HK-2 (cell line): Measurements from ENCODE around the gene MDFI.

Experiments used
- DNase-seq: peaks from one replicate; pipeline ENCODE4 v3.0.0-alpha.2; 2018; ENCODE audit not compliant: unreplicated experiment

The MDFI gene

GRCh38 chr6:41672816-41673703 lies 34.8 kb downstream of the MDFI start:
- DNase-seq, result no peak

GRCh38 chr6:41673704-41674000 lies 35.4 kb downstream of the MDFI start:
- no peak for DNase-seq

DNA sequence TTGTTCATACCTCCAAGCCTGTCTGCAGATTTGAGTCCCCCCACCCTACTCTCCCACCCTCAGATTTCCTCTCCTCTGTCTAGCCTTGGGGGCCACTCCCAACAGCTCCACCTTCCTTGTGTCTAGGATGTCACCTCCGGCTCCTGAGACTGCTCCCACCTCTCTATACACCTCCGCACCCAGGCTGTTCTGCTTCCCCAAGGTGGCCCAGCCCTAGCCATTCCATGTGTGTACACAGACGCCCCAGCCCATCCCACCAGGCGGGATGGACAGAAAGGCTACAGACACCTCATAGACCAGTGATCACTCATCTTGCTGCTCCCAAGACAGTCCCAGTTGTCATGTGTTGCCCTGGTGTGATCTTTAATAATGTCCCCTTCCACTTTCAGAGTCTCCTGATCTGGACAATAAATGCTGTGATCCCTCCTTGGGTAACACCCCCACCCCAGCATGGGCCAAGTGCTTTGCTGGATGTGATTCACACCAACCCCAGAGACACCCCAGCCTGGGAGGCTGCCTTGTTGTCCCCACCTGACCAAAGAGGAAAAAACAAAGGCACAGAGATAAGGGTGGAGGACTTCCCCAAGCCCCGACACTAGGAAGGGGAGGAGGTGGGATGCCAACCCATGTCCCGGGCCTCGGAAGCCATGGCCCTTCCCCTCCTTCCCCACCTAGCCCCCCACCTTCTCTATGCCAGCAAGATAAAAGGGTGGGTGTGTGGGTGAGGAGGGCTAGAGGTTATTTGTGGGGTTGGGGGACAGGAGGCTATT lies 36.1 kb downstream of the MDFI start:
- no peak for DNase-seq

DNA sequence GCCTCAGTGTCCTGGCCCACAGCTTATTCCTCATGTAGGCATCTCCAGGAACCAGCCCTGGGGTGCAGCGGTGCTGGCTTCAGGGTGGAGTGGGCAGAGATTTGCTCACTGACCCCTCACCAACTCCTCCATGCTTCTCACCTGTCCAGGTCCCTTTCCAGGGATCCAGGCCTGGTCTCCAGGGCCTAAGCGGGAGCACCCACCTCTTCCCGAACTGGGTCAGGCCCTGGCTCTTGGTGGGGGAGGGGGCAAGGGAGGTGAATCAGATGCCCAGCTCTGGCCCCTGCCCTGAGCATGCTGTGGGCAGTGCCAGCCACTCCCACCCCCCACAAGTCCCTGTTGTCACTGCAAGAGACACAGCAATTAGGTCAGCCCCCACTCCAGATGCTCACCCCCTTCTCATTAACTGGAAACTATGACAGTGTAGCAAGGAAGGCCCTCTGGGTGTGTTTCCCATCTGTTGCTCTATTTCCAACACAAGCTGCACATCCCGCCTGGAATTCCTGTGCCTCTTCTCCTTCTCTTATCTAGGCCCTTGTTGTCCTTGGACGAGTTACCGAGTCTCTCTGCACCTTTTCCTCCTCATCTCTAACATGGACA lies 37.0 kb downstream of the MDFI start:
- no peak for DNase-seq

DNA sequence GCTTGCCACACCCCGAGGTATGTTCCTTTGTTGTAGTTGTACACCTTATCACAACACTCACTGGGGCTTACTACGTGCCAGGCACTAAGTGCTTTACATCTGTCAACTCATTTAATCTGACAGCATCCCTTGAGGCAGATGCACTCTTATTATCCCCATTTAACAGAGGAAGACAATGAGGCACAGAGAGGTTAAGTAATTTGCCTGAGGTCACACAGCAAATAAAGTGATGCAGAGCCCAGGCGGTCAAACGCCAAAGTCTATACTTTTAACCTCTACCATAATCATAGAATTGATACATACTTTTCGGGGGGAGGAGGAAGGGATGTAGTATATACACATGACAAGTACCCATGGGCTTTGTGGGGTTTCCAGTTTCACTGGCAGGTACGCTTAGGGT lies 37.7 kb downstream of the MDFI start:
- no peak for DNase-seq

DNA sequence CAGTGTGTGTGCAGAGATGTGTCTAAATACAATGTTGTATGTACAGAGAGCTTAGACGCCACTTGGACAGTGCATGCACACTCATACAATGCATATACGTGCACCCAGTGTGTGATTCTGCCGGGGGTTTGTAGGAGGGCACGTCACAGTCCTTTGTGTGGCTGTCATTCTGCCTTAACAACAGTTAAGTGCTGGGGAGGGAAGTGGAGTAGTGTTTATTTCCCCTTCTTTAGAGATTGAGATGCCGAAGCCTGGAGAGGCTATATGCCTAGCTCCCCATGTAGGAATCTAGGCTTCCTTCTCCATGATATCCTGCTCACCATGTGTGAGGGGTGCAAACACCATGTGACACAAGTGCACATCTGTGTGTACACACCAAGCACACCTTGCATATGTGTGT lies 38.2 kb downstream of the MDFI start:
- DNase-seq, result no peak

GRCh38 chr6:41677124-41677921 lies 39.1 kb downstream of the MDFI start:
- no peak for DNase-seq

DNA sequence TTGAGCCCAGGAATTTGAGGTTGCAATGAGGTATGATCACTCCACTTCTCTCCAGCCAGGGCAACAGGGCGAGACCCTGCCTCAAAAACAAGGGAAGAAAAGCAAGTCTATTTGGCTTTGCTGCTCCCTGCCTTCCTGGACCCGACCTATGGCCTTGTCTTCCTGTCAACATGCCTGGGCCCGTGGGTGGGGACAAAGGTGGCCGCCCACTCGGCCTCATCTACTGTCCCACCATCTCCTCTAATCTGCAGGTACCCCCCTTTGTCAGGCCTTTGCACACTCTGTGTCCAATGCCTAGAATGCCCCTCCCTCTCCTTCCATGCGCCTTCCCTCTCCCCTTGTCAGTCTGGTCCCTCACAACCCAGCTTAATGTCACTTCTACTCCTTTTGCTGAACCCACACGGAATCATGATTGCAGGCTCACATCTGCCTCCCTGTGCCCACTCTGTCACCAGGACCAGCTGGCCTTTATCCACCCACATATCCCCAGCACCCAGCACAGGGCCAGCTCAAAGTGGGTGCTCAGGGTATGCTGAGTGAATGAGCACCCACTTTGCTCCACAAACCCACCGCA lies 40.3 kb downstream of the MDFI start:
- no peak for DNase-seq

DNA sequence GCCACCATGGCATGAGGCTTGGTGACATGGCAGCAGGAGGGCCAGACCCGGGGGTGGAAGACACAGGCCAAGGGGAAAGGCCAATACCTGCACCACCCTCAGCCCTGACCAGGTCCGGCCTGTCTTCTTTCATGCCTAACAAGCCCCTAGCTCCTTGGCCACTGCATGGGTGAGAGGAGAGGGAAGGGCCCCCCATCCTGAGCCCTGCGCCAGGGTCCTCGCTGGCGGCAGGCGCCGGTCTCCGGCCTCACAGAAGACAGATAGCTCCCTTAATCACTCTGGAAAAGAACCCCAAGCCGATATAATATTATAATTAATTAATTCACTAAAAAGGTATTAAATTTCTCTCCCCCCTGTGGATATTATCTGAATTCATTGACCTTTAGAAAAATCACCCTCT lies 41.4 kb downstream of the MDFI start:
- no peak for DNase-seq

DNA sequence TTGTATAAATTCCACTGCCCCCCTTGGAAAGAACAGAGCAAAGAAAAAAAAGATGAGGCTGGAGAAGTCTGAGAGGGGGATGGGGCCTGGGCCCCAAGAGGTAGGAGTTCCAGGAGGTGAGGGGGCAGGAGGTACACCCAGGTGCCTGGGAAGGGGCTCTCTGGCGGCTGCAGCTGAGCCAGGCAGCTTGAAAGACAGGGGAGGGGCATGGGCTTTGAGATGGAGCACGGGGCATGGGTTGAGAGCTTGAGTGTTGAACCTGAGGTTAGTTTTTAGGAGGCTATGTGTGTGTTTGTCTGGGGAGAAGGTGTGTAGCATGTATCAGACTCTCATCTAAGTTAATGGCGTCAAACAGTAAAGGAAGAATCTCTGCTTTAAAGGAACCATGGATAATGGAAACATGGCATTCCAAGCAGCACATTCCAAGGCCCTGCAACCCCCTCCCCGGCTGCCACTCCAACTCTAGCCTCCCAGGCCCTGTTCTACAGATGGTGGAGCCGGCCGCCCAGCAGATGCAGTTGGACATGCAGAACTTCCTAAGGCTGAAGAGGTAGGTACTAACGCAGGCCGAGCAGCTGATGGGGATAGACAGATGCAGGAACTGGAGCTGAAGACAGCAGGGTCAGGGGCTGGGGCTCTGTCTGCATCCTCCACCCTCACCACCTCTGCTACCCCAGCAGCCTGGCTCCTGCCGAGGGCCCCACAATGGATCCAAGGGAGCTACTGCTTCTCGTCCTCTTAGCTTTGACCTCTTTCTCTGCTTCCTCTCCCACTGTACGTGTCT lies 42.1 kb downstream of the MDFI start:
- DNase-seq, result no peak

DNA sequence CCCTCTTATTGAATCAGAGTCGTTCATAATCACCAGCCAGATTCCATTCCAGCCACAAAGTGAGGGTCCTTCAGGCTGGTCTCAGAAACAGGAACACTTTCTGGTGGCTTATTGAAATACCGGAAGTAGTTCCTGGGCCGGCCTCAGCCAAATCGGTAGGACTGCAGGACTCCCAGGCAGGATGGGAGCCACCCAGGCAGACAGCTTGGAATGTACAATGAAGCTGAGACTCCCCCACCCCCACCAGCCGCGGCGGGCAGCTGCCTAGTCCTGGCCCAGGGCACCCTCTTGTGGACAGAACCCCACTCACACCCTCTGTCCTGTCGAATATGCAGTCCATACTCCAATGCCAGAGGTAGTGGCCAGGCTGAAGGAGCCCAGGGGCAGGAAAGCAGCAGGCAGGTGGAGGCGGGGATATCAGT lies 43.8 kb downstream of the MDFI start:
- DNase-seq, result peak; percentile 95

DNA sequence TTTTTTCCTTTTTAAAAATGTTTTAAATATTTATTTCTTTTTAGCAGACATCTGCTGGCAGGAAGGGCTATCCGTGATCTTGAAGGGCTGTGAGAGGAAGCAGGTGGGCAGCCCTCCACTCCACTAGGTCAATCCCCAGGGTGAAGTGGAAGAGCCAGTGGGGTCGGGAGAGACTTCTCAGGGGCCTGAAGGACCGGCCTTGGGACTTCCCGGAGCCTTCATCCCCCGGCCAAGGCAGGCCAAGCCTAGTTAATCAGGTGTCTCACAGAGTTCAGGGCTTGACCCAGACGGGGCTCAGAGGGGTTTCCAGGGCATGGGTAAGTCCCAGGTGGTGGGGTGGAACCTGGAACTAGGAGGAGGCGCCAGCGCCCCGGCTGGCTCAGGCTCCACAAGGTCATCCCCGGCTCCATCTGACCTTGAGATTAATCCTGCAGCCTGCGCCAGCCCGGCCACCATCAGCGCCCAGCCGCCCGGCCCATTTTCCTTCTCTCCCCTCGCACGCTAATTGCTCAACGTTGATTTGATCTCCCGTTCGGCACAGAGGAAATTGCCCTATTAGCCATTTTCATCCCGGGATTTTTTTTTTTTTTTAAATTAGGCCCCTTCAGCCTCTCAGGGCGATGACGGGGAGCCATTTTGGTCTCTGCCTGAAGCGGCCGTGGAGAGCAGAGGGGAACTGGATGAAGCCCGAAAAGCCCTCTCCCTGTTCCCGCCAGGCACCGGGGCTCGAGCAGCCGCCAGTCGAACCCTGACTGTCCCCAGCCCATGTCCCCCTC lies 44.4 kb downstream of the MDFI start:
- DNase-seq, result no peak

DNA sequence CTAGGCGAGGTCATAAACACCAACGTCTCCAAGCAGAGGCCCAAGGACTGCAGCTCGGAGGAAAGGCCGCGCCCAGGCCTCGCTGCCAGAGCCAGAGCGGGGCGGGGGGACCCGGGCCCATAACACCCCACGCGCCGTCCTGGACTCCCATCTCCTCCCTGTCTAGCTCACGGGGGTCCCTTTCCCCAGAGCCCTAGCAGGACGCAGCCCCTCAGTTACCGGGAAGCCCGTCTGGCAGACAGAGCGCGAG lies 44.9 kb downstream of the MDFI start:
- no peak for DNase-seq

DNA sequence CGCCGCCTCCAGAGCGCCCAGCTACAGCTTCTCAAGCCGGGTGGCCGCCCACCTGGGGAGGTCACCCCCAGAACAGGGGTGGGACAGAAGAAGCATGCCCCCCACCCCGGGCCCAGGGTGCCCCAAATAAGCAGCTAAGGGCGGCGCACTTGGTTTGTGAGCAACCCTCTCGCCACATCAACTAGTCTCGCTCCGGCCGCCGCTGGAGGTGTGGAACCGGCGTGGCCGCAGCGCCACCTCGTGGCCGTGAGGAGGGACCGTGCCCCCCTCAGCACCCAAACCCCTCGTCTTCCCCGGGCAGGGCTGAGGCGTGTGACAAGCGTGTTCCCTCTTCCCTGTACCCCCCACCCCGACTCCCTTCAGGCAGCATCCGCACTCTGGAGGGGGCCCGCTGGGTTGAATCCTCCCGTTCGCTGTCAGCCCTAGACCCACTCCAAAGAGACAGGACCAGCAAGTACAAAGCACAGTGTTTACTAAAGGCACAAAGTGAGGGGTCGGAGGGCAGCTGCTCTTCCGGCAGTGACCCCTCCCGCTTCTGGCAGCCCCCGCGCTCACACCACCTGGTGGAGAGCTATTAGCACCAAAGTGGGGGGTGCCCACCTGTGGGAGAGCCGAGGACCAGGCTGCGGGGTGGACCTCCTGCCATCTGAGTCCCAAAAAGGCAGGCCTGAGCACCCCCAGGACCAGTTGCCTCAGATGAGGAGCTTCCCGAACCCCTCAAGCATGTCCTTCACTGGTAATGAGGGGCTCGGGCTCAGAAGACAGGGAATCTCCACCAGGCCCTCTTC lies 45.4 kb downstream of the MDFI start:
- peak; percentile 63 for DNase-seq

GRCh38 chr6:41684311-41685180 lies 46.3 kb downstream of the MDFI start:
- no peak for DNase-seq

DNA sequence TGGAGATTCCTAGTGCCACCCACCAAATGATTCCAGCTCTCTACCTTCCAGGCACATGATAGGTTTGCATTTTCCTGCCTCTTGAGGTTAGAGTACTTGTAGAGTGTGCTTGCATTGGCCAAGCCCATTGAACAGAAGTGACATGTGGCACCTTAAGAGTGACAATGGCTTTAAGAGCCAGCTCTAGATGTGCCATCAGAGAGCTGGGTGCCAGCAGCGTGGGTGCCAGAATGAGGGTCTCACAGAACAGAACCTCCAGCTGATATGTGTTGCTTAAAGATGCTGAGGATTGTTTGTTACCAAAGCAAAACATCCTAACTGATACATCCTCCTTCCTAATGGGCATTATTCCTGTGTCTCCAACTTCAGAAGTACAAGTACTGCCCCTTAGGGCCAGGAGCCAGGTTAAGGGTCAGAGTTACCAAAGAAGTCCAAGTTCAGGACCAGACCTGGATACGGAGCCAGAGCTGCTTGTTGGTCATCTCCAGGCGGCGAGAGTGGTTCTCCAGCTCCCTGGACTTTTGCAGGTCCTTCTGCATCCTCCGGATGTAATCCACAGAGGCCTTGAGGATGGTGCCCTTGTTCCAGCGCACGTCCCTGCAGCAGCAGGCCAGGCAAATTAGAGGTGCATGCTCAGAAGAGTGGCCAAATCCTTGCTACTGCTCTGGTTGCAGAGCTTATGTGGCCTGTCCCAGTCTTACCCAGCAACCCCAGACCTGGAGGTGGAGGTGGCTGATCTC lies 47.5 kb downstream of the MDFI start:
- no peak for DNase-seq

DNA sequence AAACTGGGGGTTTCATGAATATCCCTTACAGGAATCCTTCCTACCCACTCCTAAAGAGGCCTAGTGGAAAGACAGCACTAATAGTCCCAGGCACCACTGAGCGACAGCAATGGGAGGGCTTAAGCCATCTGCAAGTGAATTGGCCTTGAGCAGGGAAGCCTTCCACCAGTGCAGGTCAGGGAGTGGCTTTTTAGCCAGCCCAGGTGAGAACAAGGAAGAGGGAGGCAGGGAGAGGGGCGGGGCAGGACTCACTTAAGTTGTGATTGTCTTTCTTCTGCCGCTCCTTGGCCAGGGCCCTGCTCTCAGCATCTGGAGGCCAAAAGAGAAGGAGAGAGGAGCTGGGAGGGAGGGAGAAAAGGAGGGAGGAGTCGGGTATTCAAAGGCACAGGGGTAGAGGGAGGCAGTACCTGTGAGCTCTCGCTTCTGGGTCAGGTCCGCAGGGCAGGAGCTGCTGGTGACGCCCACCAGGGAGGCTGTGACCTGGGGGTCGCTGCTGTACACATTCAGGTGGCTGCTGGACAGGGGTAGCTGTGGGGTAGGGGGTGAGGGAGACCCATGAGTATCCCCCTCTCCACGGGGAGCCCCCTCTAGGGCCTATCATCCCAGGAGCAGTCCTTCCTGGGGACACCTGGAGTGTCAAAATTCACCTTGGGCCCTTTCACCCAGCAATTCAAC lies 49.4 kb downstream of the MDFI start:
- DNase-seq, result no peak
